ENCODE measurements around the gene KIAA1328.

DNA sequence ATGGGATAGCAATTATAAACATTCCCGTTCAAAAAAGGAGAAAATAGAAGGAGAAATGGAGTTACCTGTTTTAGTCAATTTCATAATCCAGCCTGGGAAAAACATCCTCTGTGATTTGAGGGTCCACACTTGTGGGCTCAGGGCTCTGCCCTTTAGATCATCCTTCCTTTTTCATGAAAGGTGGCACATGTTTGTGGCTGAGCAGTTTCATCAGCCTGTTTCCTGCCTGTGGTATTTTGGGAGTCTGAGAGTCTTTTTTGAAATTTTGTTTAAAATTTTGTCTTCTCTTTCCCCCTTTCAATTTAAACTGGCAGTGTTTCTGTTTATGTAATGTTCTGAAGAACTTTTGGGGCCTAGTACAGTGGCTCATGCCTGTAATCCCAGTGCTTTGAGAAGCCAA is 84.0 kb downstream of the KIAA1328 start:
- TF ChIP-seq, protein P1, sequence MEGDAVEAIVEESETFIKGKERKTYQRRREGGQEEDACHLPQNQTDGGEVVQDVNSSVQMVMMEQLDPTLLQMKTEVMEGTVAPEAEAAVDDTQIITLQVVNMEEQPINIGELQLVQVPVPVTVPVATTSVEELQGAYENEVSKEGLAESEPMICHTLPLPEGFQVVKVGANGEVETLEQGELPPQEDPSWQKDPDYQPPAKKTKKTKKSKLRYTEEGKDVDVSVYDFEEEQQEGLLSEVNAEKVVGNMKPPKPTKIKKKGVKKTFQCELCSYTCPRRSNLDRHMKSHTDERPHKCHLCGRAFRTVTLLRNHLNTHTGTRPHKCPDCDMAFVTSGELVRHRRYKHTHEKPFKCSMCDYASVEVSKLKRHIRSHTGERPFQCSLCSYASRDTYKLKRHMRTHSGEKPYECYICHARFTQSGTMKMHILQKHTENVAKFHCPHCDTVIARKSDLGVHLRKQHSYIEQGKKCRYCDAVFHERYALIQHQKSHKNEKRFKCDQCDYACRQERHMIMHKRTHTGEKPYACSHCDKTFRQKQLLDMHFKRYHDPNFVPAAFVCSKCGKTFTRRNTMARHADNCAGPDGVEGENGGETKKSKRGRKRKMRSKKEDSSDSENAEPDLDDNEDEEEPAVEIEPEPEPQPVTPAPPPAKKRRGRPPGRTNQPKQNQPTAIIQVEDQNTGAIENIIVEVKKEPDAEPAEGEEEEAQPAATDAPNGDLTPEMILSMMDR (IDR thresholded peaks at IDR 0.05), result no peak
- TF ChIP-seq, protein P2, sequence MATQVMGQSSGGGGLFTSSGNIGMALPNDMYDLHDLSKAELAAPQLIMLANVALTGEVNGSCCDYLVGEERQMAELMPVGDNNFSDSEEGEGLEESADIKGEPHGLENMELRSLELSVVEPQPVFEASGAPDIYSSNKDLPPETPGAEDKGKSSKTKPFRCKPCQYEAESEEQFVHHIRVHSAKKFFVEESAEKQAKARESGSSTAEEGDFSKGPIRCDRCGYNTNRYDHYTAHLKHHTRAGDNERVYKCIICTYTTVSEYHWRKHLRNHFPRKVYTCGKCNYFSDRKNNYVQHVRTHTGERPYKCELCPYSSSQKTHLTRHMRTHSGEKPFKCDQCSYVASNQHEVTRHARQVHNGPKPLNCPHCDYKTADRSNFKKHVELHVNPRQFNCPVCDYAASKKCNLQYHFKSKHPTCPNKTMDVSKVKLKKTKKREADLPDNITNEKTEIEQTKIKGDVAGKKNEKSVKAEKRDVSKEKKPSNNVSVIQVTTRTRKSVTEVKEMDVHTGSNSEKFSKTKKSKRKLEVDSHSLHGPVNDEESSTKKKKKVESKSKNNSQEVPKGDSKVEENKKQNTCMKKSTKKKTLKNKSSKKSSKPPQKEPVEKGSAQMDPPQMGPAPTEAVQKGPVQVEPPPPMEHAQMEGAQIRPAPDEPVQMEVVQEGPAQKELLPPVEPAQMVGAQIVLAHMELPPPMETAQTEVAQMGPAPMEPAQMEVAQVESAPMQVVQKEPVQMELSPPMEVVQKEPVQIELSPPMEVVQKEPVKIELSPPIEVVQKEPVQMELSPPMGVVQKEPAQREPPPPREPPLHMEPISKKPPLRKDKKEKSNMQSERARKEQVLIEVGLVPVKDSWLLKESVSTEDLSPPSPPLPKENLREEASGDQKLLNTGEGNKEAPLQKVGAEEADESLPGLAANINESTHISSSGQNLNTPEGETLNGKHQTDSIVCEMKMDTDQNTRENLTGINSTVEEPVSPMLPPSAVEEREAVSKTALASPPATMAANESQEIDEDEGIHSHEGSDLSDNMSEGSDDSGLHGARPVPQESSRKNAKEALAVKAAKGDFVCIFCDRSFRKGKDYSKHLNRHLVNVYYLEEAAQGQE (IDR thresholded peaks at IDR 0.05; ENCODE audit: low read depth, low read length), result no peak
- TF ChIP-seq YY1 (IDR thresholded peaks at IDR 0.05; ENCODE audit: low read depth) (no peak), TEAD4 (IDR thresholded peaks at IDR 0.05; ENCODE audit: borderline replicate concordance, insufficient read depth) (no peak), EZH2phosphoT487 (IDR thresholded peaks at IDR 0.05; ENCODE audit: borderline replicate concordance, low read depth) (no peak), SMC3 (IDR thresholded peaks at IDR 0.05; ENCODE audit: low read depth, low read length) (no peak), RCOR1 (IDR thresholded peaks at IDR 0.05; ENCODE audit: low read length) (no peak), GABPA (IDR thresholded peaks at IDR 0.05; ENCODE audit: low read depth) (no peak), CHD2 (IDR thresholded peaks at IDR 0.05; ENCODE audit: low read length, partially characterized antibody) (no peak), SIN3A (IDR thresholded peaks at IDR 0.05; ENCODE audit: borderline replicate concordance, low read depth, low read length) (no peak), POLR2AphosphoS5 (IDR thresholded peaks at IDR 0.05; ENCODE audit: low read depth, low read length) (no peak), TAF1 (IDR thresholded peaks at IDR 0.05; ENCODE audit: borderline replicate concordance, low read depth, low read length) (no peak), NFIC (IDR thresholded peaks at IDR 0.05; ENCODE audit: borderline replicate concordance) (no peak)

Measured in SK-N-SH (cell line).